ENCODE results near the gene OLR1. TPM values are rescaled to one million over a fixed set of nuclear protein-coding genes. Genes with fewer than 3 reads are reported as not detected.

OLR1 gene
- total RNA-seq, 1 experiment from 2014 or later = 0.74 TPM

GRCh38 chr12:10147714-10148403 is 24.1 kb downstream of the OLR1 start:
- DNase-seq (ENCODE audit: low read depth, low spot score) (no peak), ATAC-seq (no peak)
- Histone ChIP-seq H3K27me3 (ENCODE audit: control insufficient read depth, insufficient read depth, low read length) (no peaks in the 10 kb centered on the region), H3K27ac (ENCODE audit: low read length) (no peak overlapping the region), H3K4me1 (ENCODE audit: control insufficient read depth, insufficient read depth, low read length) (no peaks in the 10 kb centered on the region; the same call in none of the 2 replicates), H3K36me3 (ENCODE audit: control insufficient read depth, insufficient read depth, low read length) (no peaks in the 10 kb centered on the region), H3K4me3 (ENCODE audit: low read depth in 2 of 2, low read length in 2 of 2) (no peak overlapping the region), H3K9me3 (ENCODE audit: control insufficient read depth, insufficient read depth, low read depth, low read length) (no peaks in the 10 kb centered on the region)
- in situ Hi-C loops (cut with HindIII; ENCODE audit: low pct_unique_long_range_greater_than_20kb, low sequenced_read_pairs) (no loop called here), intact Hi-C loops (cut with micrococcal nuclease; ENCODE audit: unreplicated experiment) (no loop called here)
- POLR2A ChIA-PET = no interaction called here
- CTCF ChIA-PET = interaction anchor here (0.6 kb wide), 1 partner anchor 35 kb away, joined by 3 read pairs; no protein-coding TSS in a partner anchor
- no TSS peak for BruUV-seq (replicated peaks)
- TF ChIP-seq REST (IDR thresholded peaks at IDR 0.05; ENCODE audit: insufficient read depth in 1 of 2, low read depth in 2 of 2, low read length in 1 of 2) = no peak

- DNase-seq (ENCODE audit: low read depth, low spot score) (no peak), ATAC-seq (no peak)
- BruUV-seq (replicated peaks) = no TSS peak
- ChIA-PET POLR2A (no interaction called here), CTCF (interaction anchor here (0.7 to 1.2 kb wide), 2 partner anchors 10 to 41 kb away, joined by 3 to 4 read pairs; no protein-coding TSS in a partner anchor)
- H3K27me3 ChIP-seq (ENCODE audit: control insufficient read depth, insufficient read depth, low read length) = no peaks in the 10 kb centered on the region
- H3K9me3 ChIP-seq (ENCODE audit: control insufficient read depth, insufficient read depth, low read depth, low read length) = no peaks in the 10 kb centered on the region
- no peaks in the 10 kb centered on the region; the same call in 1 of the 2 replicates for H3K4me1 ChIP-seq (ENCODE audit: control insufficient read depth, insufficient read depth, low read length)
- intact Hi-C loops (cut with micrococcal nuclease; ENCODE audit: unreplicated experiment) (no loop called here), in situ Hi-C loops (cut with HindIII; ENCODE audit: low pct_unique_long_range_greater_than_20kb, low sequenced_read_pairs) (no loop called here)
- H3K36me3 ChIP-seq (ENCODE audit: control insufficient read depth, insufficient read depth, low read length) = no peaks in the 10 kb centered on the region
- no peak overlapping the region for H3K27ac ChIP-seq (ENCODE audit: low read length)
- H3K4me3 ChIP-seq (ENCODE audit: low read depth in 2 of 2, low read length in 2 of 2) = no peak overlapping the region
- no peak for TF ChIP-seq CTCF (IDR thresholded peaks at IDR 0.05)
Observed at GRCh38 chr12:10142976-10143589, 28.8 kb downstream of the OLR1 start.

- DNase-seq (ENCODE audit: low read depth, low spot score) (no peak), ATAC-seq (no peak)
- Histone ChIP-seq H3K36me3 (ENCODE audit: control insufficient read depth, insufficient read depth, low read length) (no peaks in the 10 kb centered on the region), H3K4me1 (ENCODE audit: control insufficient read depth, insufficient read depth, low read length) (no peaks in the 10 kb centered on the region; the same call in 1 of the 2 replicates), H3K9me3 (ENCODE audit: control insufficient read depth, insufficient read depth, low read depth, low read length) (no peaks in the 10 kb centered on the region), H3K27ac (ENCODE audit: low read length) (no peak overlapping the region), H3K27me3 (ENCODE audit: control insufficient read depth, insufficient read depth, low read length) (no peaks in the 10 kb centered on the region), H3K4me3 (ENCODE audit: low read depth in 2 of 2, low read length in 2 of 2) (no peak overlapping the region)
- intact Hi-C loops (cut with micrococcal nuclease; ENCODE audit: unreplicated experiment) = loop anchor here (2.0 kb wide), 1 partner anchor 107 kb away; no protein-coding TSS in a partner anchor
- ChIA-PET POLR2A (no interaction called here), CTCF (interaction anchor here (1.0 to 1.1 kb wide), 2 partner anchors 130 to 342 kb away, joined by 3 to 5 read pairs; partner anchors contain the start of gene CLEC12B)
- BruUV-seq (replicated peaks) = no TSS peak
- in situ Hi-C loops (cut with HindIII; ENCODE audit: low pct_unique_long_range_greater_than_20kb, low sequenced_read_pairs) = no loop called here
- peak; percentile 52; the same call in 1 of the 2 replicates for TF ChIP-seq CTCF (IDR thresholded peaks at IDR 0.05)
- no peak for TF ChIP-seq TCF7L2 (IDR thresholded peaks at IDR 0.05; ENCODE audit: low read depth, low read length)
Observed at GRCh38 chr12:10140001-10140400, 31.9 kb downstream of the OLR1 start.

Measured in Panc1 (cell line).